GM19397 (cell line): ENCODE results near the gene KAZALD1.

Source experiments
- ATAC-seq: cut with Tn5 transposase; IDR thresholded peaks from one replicate; pipeline ENCODE4 v1.9.1; 2021; ENCODE audit warnings: mild to moderate bottlenecking, moderate library complexity; ENCODE audit not compliant: unreplicated experiment

KAZALD1 gene

DNA sequence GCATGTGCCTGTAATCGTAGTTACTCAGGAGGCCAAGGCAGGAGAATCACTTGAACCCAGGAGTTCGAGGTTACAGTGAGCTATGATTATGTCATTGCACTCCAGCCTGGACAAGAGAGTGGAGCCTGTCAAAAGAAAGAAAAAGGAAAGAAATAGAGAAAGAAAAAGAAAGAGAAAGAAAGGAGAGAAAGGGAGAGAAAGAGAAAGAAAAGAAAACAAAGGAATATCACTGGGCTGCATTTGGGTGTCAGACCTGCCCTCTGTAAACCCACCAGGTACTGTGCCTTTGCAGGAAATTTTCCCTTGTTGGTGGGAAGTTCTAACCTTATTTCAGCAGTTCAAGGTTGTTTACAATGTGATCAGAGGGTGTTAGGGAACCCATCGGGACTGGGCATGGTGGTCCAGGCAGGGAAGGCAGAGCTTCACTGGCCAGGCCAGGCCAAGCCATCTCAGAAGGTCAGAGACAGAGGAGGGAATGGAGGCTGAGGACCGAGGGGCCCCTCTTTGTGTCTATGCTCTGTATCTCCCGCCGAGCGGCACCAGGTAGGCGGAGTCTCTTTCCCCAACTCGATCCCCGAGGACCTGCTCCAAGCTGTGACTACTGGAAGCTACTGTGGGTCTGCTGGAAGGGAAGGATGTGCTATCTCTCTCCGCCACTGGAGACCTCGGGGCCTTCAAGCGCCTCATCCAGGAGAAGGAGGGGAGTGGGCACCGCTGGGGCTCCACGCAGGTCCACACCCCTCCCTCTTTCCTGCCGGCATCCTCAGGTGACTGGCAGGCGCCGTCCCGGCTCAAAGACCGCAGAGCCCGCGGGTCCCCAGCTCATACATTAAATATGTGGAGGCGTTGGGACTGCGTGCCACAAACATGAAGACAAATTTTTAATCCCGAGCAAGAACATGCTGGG is 15.2 kb upstream of the KAZALD1 start:
- no peak for ATAC-seq

DNA sequence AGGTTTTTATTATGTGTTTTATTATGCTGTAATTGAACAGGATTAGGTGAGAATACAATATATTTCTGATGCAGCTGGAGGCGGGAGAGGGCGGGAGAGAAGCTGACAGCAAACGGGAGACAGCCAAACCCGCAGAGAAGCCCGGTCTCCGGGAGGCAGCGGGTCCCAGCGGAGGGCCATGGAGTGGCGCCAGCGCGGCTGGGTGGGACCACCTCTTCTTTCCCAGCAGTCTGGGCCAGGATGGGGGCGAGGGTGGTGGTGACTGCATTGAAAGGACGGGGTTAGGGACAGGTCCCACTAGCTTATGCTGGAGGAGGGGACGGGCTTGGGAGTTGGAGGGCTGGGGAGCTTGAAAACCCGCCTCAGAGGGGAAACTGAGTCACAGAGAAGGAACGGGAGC is 14.5 kb upstream of the KAZALD1 start:
- ATAC-seq: no peak

DNA sequence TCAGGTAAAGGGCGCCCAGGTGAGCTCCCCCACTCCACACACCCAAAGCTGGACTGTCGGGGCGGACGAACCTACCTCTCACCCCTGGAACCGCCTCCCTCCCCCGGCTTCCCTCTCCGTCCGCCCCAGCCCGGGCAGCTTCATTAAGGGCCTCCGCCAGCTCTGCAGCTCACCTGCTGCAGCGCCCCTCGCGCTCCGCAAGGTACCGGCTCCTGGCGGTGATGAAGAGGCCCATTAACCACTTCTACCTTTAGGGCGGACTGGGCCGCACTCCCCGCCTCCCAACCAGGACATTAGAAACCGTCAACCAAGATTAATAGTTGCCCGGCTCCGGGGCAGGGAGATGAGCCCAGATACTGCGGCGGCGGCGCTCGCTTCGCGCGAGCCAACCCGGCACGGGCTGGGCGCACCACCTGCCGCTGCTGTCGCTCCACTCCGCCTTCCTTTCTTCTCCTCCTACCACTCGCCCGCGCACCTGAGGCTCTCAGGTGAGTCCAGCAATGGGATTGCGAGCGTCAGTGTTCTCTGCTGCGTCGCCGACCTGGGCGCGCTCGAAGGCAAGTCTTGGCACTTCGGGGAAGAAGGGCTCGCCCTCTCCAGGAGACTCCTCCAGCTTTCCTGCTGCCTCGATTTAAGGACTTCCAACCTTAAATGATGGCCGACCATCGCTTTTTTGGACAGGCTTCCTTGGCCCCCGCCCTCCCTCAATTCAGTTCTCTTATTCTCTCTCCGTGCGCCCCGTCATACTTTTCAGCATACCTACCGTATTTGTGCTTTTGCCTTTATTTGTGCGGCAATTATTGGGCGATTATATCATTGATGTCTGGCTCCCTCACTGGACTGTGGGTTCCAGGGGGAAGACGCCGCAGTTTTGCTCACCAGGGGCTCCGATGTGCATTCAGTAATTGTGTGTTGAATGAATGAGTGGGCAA is 13.6 kb upstream of the KAZALD1 start:
- ATAC-seq: no peak

DNA sequence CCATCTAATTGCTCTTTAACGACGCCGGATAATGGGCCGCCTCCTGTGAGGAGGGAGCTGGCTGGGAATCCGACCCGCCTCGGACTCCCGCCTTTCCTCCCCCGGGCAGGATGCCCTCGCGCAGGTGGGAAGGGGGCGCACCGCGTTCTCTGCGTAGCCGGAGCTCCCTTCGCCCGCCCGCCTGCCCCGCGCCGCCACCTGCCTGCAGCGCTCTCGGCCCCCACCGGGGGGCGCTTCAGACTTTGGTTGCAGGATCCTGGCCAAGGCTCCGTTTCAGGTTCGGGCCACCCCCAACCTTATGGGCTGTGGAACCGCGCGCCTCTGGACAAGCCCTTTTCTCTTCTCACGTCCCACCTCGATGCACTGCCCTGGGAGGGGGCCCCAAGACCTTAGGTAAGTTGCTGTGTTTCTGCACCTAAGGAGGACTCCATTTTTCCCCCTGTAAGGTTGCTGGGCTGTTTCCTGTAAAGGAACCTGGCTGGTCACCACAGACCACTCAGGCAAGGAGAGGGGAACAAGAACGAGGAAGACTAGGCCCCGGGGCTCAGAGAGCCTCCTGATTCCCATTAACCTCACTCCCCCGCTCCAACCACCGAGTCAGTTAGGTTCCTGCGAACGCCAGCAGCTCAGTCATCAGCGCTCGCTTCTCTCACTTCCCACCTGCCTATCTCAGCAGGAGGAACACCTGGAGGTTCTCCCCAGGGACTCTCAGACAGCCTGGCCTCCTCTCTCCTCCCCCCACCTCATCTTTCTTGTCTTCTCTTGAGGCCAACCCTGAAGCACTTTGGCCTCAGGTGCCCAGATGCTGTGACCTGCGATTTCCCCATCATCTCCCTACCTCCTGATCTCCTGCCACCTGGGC is 11.3 kb upstream of the KAZALD1 start:
- no peak for ATAC-seq

DNA sequence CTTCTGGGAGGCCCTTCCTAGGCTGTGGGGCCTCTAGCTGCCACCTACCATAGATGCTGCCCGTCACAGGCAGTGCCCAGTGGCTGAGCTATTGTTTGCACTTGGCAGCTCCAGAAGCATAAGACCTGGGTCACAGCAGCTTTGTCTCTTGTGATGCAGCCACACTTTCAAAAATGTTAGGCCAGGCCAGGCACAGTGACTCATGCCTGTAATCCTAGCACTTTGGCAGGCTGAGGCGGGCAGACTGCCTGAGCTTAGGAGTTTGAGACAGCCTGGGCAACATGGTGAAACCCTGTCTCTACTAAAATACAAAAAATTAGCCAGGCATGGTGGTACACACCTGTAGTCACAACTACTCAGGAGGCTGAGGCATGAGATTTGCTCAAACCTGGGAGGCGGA is 9.5 kb upstream of the KAZALD1 start:
- ATAC-seq: no peak

DNA sequence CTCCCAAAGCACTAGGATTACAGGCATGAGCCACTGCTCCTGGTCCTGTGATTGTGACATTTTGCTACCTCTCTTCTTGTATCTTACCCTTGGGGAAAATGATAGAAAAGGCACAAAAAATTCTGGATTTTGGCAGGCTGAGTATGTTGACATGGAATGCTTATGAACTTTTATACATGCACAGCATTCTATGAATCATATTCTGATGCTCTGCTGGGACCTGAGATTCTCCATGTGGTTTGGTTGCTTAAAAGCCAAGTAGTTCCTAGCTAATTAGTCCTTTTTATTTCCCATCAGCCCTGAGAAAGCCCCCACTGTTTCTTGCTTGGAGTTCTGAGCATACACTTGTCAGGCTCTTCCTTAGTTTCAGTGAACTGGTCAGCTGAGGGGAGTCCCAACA is 8.3 kb upstream of the KAZALD1 start:
- ATAC-seq: no peak

DNA sequence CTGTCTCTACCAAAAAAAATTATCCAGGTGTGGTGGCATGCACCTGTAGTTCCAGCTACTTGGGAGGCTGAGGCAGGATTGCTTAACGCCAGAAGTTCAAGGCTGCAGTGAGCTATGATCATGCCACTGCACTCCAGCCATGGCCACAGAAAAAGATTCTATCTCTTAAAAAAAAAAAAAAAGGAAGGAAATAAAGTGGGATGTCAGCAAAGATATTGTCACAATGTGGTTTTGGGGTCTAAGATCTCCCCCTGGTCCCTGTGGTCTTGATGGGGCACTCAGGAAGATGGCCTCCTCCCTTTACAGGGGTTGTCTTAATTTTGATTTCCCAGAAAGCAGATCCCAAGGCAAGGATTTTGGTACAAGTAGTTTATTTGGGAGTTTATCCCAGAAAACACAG is 7.4 kb upstream of the KAZALD1 start:
- ATAC-seq: no peak

DNA sequence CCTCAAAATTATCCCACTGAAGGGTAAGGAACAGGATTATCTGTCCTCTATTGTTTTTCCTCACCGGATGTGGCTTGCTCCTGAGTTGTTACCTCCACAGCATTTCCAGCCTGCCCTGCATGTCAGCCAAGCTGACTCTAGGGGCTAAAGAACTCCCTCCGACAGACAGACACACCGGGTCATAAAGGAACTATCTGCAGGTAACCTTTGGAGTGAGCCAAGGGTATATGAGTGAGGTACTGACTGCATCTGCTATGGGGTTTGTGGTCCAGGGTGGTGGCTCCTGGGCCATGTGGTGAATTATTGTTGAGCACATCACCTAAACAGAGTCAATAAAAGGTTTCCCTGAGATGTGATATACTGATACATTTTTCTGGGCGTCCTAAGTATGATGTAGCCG is 6.9 kb upstream of the KAZALD1 start:
- ATAC-seq: no peak

DNA sequence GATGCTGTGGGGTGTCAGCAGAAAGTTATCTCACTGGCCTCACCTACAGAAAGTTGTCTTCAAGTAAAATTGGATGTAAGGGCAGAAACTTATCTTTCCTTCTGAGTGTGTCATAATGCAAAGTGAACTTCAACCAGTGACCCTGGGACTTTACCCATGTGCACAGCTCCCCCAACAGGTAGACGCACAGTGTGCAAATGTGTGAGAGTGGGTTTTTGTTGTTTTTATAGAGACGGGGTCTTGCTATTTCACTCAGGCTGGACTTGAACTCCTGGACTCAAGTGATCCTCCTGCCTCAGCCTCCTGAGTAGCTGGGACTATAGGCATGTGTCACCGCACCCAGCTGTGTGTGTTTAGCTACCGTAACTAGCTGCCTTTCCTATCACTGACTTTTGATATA is 6.4 kb upstream of the KAZALD1 start:
- no peak for ATAC-seq

DNA sequence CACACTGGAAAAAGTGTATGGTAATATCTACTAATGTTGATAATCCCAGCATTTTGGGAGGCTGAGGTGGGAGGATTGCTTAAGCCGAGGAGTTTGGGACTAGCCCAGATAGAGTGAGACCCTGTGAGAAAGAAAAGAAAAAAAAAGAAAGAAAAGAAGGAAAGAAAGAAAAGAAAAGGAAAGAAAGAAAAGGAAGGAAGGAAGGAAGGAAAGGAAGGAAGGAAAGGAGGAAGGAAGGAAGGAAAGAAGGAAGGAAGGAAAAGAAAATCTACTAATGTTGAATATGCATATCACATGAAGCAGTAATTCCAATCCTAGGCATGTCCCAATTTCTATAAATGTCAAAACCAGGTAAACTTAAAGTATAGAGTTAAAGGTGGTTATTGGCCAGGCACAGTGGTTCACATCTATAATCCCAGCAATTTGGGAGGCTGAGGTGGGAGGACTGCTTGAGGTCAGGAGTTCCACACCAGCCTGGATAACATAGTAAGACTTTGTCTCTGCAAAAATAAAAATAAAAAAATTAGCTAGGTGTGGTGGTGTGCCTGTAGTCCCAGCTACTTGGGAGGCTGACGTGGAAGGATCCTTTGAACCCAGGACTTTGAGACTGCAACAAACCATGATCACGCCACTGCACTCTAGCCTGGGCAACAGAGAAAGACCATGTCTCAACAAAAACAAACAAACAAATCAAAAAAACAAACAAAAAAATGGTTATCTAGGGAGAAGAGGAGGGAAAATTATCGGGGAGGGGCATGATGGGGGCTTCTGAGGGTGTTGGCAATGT is 5.2 kb upstream of the KAZALD1 start:
- ATAC-seq: no peak

DNA sequence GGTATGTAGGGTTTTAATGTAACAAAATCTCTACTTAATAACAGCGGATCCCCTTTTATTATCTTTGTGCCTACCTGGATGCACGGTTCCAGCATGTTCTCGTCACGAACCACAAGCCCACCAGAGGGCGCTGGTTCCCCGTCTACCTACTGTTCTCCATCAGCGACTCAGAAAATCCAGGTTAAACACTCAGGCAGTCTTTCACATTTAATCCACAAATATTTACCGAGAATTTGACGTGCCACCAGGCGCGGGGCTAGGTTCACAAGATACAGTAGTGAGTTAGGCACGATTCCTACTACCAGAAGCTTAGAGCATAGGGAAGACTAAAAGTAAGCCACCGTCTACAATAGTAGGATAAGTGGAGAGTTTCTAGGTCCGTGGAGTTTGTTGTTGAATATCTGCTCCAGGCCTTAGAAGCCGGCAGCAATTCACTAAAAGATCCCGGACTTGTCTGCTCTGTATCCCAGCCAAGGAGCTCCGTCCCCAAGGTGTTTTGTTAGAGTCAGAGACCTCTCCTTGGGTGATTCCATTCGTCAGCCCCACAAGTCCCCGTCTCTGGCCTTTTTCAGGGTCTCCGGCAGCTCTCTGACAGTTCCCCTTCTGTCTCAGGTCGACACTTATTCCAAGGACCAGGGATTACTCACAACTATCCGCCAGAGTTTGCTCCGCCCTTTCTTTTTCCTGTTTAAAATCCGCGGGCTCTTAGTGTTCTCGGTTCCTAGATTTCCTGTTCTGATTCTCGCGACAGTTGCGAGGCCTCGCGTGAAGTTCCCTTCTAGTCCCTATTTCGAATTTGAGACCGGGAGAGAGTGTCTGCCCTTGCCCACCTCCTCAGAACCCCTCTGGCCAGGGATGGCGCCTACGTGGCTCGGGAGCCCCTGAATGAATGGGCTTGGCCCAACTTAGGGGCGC is 1.5 kb upstream of the KAZALD1 start:
- peak; percentile 35 for ATAC-seq

DNA sequence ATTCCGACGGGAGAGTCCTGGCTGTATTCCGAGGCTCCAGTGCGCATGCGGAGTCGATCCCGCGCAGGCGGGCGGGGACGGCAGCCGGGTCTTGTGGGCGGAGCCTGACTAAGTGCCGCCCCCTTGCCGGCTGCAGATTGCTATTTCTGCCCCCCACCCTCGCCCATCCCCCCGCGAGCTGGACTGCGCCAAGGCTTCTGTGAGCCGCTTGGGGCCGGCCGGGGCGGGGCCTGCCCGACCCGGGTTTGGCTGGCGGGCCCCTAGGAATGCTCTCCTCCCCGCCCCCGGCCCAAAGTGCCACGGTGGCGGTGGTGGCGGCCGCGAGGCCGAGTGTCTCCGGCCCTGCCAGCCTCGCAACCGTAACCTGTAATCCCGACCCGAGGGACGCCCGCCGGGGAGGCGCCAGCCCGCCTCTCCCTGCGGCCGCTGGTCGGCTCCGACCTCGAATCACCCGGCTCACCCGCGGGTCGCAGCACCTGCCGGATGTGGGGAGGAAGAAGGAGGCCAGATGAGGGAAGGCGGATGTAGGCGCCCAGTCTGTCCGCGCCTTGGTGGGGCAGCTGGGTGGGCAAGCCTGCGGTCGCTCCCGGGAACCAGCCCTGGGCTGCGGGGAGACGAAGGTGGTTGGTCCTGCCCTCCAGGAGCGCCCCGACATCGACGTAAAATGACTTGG is 702 bp upstream of the KAZALD1 start:
- ATAC-seq: peak; percentile 58

DNA sequence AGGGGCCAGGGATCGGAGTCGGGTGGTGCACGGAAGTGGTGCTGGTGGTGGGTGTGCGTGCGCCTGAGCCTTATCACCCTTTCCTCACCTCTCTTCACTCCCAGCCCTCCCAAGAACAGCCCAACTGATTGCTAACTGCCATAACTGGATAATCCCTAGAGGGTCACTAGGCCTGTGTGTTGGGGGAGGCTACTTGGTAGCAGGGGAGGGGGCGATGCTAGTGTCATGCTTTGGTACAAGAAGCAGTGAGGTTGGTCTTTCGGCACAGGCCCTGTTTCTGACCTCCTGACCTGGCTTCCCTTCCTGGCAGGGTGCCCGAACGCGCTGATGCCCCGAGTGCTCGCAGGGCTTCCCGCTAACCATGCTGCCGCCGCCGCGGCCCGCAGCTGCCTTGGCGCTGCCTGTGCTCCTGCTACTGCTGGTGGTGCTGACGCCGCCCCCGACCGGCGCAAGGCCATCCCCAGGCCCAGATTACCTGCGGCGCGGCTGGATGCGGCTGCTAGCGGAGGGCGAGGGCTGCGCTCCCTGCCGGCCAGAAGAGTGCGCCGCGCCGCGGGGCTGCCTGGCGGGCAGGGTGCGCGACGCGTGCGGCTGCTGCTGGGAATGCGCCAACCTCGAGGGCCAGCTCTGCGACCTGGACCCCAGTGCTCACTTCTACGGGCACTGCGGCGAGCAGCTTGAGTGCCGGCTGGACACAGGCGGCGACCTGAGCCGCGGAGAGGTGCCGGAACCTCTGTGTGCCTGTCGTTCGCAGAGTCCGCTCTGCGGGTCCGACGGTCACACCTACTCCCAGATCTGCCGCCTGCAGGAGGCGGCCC is 652 bp downstream of the KAZALD1 start:
- no peak for ATAC-seq

DNA sequence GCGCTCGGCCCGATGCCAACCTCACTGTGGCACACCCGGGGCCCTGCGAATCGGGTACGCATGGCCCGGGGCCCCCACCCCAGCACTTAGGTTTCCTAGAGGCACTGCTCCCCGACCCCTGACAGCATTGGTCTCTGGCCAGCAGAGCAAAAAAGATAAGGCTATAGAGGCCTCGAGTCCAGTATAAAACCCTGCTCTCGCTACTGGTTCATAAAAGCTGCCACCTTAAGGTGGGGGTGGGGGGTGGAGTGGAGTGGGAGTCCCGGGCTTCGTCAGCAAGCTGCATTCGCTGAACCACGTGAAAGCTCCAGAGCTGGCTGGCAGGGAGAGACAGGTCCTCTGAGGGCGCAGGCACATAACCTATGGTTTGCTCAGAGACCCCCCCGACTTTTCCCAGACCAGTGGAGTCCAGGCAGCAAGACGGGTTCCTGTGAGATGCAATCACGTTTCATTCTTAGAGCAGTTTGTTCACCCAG is 1.3 kb downstream of the KAZALD1 start:
- ATAC-seq: no peak

DNA sequence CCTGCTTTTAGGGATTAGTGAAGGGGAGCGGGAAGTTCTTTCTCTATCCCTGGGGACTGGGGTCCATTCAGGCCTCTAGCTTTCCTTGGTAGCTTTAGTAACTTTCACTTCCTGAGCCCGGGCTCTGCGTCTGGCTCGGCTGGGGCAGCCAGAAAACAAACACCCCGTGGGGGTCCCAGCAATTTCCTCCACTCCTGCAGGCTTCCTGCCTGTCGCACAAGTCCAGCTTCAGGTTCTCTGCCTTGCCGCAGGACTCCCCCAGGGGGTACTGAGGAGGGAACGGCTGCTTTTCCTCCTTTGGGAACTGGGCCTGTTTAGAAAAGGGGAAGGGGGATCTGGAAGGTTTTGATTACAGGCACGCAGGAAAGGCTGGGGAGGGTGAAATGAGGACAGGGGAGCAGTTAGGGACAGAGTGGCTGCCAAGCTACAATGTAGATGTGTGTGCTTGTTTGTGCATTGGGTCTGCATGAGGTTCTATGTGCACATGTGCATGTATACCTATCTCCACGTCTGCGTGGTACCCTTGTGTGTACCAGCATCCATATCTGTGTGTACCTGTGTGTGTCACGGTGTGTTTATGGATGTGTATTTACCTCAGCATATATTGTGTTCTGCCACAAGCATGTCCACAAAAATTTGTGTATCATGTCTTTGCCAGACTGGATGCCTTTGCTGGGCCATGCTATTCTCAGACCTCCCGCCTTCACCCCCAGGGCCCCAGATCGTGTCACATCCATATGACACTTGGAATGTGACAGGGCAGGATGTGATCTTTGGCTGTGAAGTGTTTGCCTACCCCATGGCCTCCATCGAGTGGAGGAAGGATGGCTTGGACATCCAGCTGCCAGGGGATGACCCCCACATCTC is 2.0 kb downstream of the KAZALD1 start:
- ATAC-seq: no peak

DNA sequence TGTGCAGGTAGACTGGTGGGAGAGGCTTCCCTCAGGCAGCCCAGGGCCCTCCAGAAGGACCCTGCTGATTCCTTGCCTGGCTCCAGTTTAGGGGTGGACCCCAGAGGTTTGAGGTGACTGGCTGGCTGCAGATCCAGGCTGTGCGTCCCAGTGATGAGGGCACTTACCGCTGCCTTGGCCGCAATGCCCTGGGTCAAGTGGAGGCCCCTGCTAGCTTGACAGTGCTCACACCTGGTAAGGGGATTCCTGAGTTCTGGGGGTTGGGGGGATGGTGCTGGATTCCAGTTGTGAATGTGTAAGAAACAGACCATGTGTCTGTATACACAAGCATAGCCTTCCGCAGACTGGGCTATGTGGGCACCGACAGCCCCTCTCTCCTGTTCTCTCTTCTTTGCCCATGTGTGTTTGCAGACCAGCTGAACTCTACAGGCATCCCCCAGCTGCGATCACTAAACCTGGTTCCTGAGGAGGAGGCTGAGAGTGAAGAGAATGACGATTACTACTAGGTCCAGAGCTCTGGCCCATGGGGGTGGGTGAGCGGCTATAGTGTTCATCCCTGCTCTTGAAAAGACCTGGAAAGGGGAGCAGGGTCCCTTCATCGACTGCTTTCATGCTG is 2.7 kb downstream of the KAZALD1 start:
- no peak for ATAC-seq
